H1 (cell line): ENCODE data around the gene PTEN. TPM values are rescaled to one million over a fixed set of nuclear protein-coding genes. Genes with fewer than 3 reads are reported as not detected.

Source experiments
- ATF3 ChIP-seq: IDR thresholded peaks from 2 replicates; pipeline ENCODE4 v1.6.1; 2011; ENCODE audit warnings: low read depth, mild to moderate bottlenecking, low read length; ENCODE audit not compliant: insufficient read depth
- BRCA1 ChIP-seq: IDR thresholded peaks from 2 replicates; pipeline ENCODE4 v1.6.1; 2012; ENCODE audit warnings: low read depth, low read length, improper control_type of control experiment
- CBX8 ChIP-seq: fragments of 300-800, 300-1000 bp; sonication (generic); IDR thresholded peaks from 2 replicates; pipeline ENCODE4 v1.7.1; 2016; ENCODE audit warnings: low read depth, low read length, borderline replicate concordance
- CTBP2 ChIP-seq: IDR thresholded peaks from 2 replicates; pipeline ENCODE4 v1.7.0; 2011; ENCODE audit warnings: borderline replicate concordance, mild to moderate bottlenecking, moderate library complexity, mixed read lengths, low read length; ENCODE audit not compliant: insufficient read depth, insufficient read length
- FOSL1 ChIP-seq: IDR thresholded peaks from 2 replicates; pipeline ENCODE4 v1.6.1; 2011; ENCODE audit warnings: mild to moderate bottlenecking, low read depth, low read length, moderate library complexity; ENCODE audit not compliant: insufficient read depth
- GTF2F1 ChIP-seq: IDR thresholded peaks from 2 replicates; pipeline ENCODE4 v1.6.1; 2012; ENCODE audit warnings: low read depth, low read length, improper control_type of control experiment, borderline replicate concordance
- polyA plus RNA-seq, 7 experiments: library from polyadenylated mRNA; depleted of rRNA in 3 of 7; stranded (reverse) in 5 of 7; unstranded in 2 of 7; fragments of >200 nt in 5 of 7; fragments of 200-250 nt in 2 of 7; gene quantifications; 1 replicate in 5 of 7; 2 replicates in 1 of 7; 4 replicates in 1 of 7; pipeline versions ENCODE4 v1.2.1 to v1.2.3, GENCODE V29; 2011 to 2013; ENCODE audit warnings: missing spikeins in 2 of 7, mixed read lengths in 2 of 7
- total RNA-seq: library from RNA; stranded (reverse); fragmentation: NEBNext Ultra II Directional; extraction: Animal tissue kit (Norgen Biotek cat#: 25700); gene quantifications from 2 replicates; pipeline ENCODE4 v1.2.1, GENCODE V29; 2021

PTEN gene
- total and polyA plus RNA-seq, 2 of the 8 experiments (the other 6 are each of a cell fraction or from before 2014, with no cell fraction given): 6.3 to 48.7 TPM

- TF ChIP-seq ATF3 (no peak), FOSL1 (no peak), CBX8 (no peak), GTF2F1 (no peak), CTBP2 (no peak), BRCA1 (no peak)
These were observed 63.7 kb downstream of the PTEN start (continued) for GRCh38 chr10:87927091-87927490.
